Measurements from ENCODE around the gene ECPAS.

GRCh38 chr9:111442360-111443027 is 41.7 kb downstream of the ECPAS start:
- TF ChIP-seq, protein P1, sequence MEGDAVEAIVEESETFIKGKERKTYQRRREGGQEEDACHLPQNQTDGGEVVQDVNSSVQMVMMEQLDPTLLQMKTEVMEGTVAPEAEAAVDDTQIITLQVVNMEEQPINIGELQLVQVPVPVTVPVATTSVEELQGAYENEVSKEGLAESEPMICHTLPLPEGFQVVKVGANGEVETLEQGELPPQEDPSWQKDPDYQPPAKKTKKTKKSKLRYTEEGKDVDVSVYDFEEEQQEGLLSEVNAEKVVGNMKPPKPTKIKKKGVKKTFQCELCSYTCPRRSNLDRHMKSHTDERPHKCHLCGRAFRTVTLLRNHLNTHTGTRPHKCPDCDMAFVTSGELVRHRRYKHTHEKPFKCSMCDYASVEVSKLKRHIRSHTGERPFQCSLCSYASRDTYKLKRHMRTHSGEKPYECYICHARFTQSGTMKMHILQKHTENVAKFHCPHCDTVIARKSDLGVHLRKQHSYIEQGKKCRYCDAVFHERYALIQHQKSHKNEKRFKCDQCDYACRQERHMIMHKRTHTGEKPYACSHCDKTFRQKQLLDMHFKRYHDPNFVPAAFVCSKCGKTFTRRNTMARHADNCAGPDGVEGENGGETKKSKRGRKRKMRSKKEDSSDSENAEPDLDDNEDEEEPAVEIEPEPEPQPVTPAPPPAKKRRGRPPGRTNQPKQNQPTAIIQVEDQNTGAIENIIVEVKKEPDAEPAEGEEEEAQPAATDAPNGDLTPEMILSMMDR (optimal IDR thresholded peaks at IDR 0.05 in 1 of 3, IDR thresholded peaks at IDR 0.05 in 1 of 3, conservative IDR thresholded peaks at IDR 0.05 in 1 of 3; ENCODE audit: extremely low read depth in 1 of 3, insufficient read depth in 2 of 3, low read length in 3 of 3), result no peak
- no peak for TF ChIP-seq EZH2 (IDR thresholded peaks at IDR 0.05; ENCODE audit: low read length)
